AG09319 (cell line): ENCODE measurements around the gene CD101.

Source experiments
- DNase-seq: peaks from one replicate; pipeline ENCODE4 v3.0.0-alpha.2; 2010; ENCODE audit warnings: low read depth; ENCODE audit errors: extremely low read depth
- CTCF ChIP-seq: IDR thresholded peaks from 2 replicates; pipeline ENCODE4 v1.5.1; 2011; ENCODE audit warnings: low read depth, mild to moderate bottlenecking, inconsistent platforms, low read length, moderate library complexity

CD101 gene

GRCh38 chr1:117007719-117008013, 6.1 kb downstream of the CD101 start:
- TF ChIP-seq CTCF = no peak

GRCh38 chr1:117008656-117009055, 7.1 kb downstream of the CD101 start:
- TF ChIP-seq CTCF = no peak
- DNase-seq = no peak

More at GRCh38 chr1:117007719-117008013, 6.1 kb downstream of the CD101 start:
- no peak for DNase-seq

- DNase-seq = no peak
- TF ChIP-seq CTCF = no peak
These were observed 7.6 kb downstream of the CD101 start for GRCh38 chr1:117009132-117009531.

- no peak for DNase-seq
- TF ChIP-seq CTCF = no peak
These were observed 8.9 kb downstream of the CD101 start for GRCh38 chr1:117010310-117010969.

- no peak for TF ChIP-seq CTCF
- DNase-seq = no peak
These were observed 9.8 kb downstream of the CD101 start for GRCh38 chr1:117011334-117011733.

- DNase-seq = no peak
- TF ChIP-seq CTCF = no peak
These were observed 11.8 kb downstream of the CD101 start for GRCh38 chr1:117013309-117013858.

- no peak for DNase-seq
- TF ChIP-seq CTCF = no peak
These were observed 12.6 kb downstream of the CD101 start for GRCh38 chr1:117014209-117014608.
